ENCODE results near the gene LIN7C.

DNA sequence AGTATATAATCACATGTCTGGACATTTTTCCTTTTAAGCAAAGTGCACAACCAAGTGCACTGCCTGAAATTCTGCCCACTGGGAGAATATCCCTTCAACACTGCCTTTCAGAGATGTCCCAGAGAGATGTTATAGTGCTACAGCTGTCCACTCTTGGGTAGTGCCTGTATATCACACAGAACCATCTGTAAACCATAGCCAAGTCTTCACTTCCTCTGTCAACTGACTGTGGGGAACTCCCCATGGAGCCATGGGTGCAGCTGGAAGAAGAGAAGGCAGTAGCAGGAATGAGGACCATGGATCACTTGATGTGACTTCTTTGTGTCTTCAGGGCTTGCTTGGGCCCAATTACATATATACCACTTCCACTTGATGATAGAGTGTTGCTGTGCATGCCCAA is 44.6 kb upstream of the LIN7C start:
- TF ChIP-seq EZH2 (optimal IDR thresholded peaks at IDR 0.05; ENCODE audit: low read depth, low read length), result no peak
- TF ChIP-seq, protein P1, sequence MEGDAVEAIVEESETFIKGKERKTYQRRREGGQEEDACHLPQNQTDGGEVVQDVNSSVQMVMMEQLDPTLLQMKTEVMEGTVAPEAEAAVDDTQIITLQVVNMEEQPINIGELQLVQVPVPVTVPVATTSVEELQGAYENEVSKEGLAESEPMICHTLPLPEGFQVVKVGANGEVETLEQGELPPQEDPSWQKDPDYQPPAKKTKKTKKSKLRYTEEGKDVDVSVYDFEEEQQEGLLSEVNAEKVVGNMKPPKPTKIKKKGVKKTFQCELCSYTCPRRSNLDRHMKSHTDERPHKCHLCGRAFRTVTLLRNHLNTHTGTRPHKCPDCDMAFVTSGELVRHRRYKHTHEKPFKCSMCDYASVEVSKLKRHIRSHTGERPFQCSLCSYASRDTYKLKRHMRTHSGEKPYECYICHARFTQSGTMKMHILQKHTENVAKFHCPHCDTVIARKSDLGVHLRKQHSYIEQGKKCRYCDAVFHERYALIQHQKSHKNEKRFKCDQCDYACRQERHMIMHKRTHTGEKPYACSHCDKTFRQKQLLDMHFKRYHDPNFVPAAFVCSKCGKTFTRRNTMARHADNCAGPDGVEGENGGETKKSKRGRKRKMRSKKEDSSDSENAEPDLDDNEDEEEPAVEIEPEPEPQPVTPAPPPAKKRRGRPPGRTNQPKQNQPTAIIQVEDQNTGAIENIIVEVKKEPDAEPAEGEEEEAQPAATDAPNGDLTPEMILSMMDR (IDR thresholded peaks at IDR 0.05; ENCODE audit: low read length), result no peak
- no peak for TF ChIP-seq EZH2phosphoT487 (IDR thresholded peaks at IDR 0.05; ENCODE audit: low read length)
